Heart left ventricle (tissue), 16 donors: ENCODE results near the gene TDRD6. TPM values are rescaled to one million over a fixed set of nuclear protein-coding genes. Genes with fewer than 3 reads are reported as not detected.

Experiments
- ATAC-seq, 4 donors: fragments of 200-7000 bp; cut with Tn5 transposase; one replicate each; pipeline ENCODE4 v1.9.1; 2020 to 2022; ENCODE audit warnings: moderate library complexity in 4 of 4, mild to moderate bottlenecking in 3 of 4, moderate number of reproducible peaks in 1 of 4
- DNase-seq, 5 donors: peaks; one replicate each; pipeline ENCODE4 v3.0.0-alpha.2; 2020
- H3K27ac ChIP-seq, 12 donors: fragments of 200-600 bp; sonication (generic) in 4 of 12; one replicate each; pipeline versions ENCODE4 v1.5.0 to v1.8.0; 2016 to 2022; ENCODE audit warnings: mild to moderate bottlenecking in 2 of 12
- H3K27me3 ChIP-seq, 9 donors: fragments of 200-600 bp; sonication (generic) in 2 of 9; one replicate each; pipeline versions ENCODE4 v1.5.1 to v1.8.0; 2016 to 2022; ENCODE audit warnings: mild to moderate bottlenecking in 3 of 9
- H3K36me3 ChIP-seq, 9 donors: fragments of 200-600 bp; sonication (generic) in 2 of 9; one replicate each; pipeline versions ENCODE4 v1.5.0 to v1.8.0; 2018 to 2022; ENCODE audit warnings: mild to moderate bottlenecking in 2 of 9
- H3K4me1 ChIP-seq, 12 donors: fragments of 200-600 bp; sonication (generic) in 4 of 12; one replicate each; pipeline versions ENCODE4 v1.5.0 to v1.8.0; 2016 to 2022; ENCODE audit warnings: mild to moderate bottlenecking in 3 of 12
- H3K4me3 ChIP-seq, 12 donors: fragments of 200-600 bp; sonication (generic) in 4 of 12; one replicate each; pipeline versions ENCODE4 v1.5.0 to v1.8.0; 2017 to 2022; ENCODE audit warnings: mild to moderate bottlenecking in 9 of 12, moderate library complexity in 4 of 12
- H3K9me3 ChIP-seq, 12 donors: fragments of 200-600 bp; sonication (generic) in 4 of 12; one replicate each; pipeline versions ENCODE4 v1.5.0 to v1.8.0; 2016 to 2022; ENCODE audit warnings: mild to moderate bottlenecking in 1 of 12
- CTCF ChIP-seq, 12 donors: fragments of 200-600 bp; sonication (generic) in 4 of 12; IDR thresholded peaks; one replicate each; pipeline versions ENCODE4 v1.5.0 to v1.8.0; 2018 to 2022; ENCODE audit warnings: antibody characterized with exemption in 12 of 12, mild to moderate bottlenecking in 5 of 12
- POLR2A ChIP-seq, 2 donors: fragments of 450-650 bp; IDR thresholded peaks; one replicate each; pipeline ENCODE4 v1.6.1; 2017; ENCODE audit warnings: antibody characterized with exemption in 2 of 2, mild to moderate bottlenecking in 2 of 2, moderate library complexity in 2 of 2
- WGBS, 4 donors: extraction: QIAGEN DNeasy Blood & Tissue Kit in 2 of 4; methylation state at CpG; one replicate each; pipeline versions ENCODE4 v1.1.5 to v1.1.7; 2013 to 2018; 5-methylcytosine and 5-hydroxymethylcytosine counted together
- intact Hi-C, 10 donors: fragments of 100-400 bp; cut with DNase I; formaldehyde crosslinking; loops; one replicate each; pipeline versions ENCODE4 v1.11.1 to v1.14.2; 2022
- polyA plus RNA-seq, 2 donors: library from polyadenylated mRNA; stranded (reverse); fragments of 200-250 nt; gene quantifications; one replicate each; pipeline ENCODE4 v1.2.3, GENCODE V29; 2013
- total RNA-seq, 9 donors: library from RNA; depleted of rRNA in 2 of 9; stranded (reverse); fragments of >200 nt in 2 of 9; fragmentation: NEBNext Ultra II Directional in 3 of 9; extraction: Animal tissue kit (Norgen Biotek cat#: 25700) in 3 of 9; gene quantifications; one replicate each; pipeline versions ENCODE4 v1.1.0 to v1.2.4, GENCODE V29; 2016 to 2023
- donor health status: ischemic (EF 13 %, LVEDD 7.1; RV severe dilation, severe dysfunction).
- donor health status: healthy with polysubstance abuse.
- donor health status: DM: no; HTN: yes; CAD: no.
- donor health status: DM: no; HTN: no; CAD: no.
- donor health status: ischemic (EF 25% LVEDD 6.9; RV normal size, moderate dysfunction).
- donor health status: ischemic (EF 25% LVEDD 5.7; RV mildly dilated, moderate dysfunction).
- donor health status: healthy.
- donor health status: DM: yes; HTN: yes; CAD: no.
- donor health status: ischemic (EF 35%, LVEDD 5.7; RV mildly dilated, moderate dysfunction).
- donor health status: nonischemic (EF 11% LVEDD 7.7; RV severe dilation, severe dysfunction).
- donor health status: DM: yes; HTN: yes; CAD: no.
- donor health status: PGD.
- donor health status: ischemic (EF 29% LVEDD 5.4; RV normal size, mild dysfunction).
- donor health status: nonischemic (EF 23%, LVEDD 6.1; RV moderate dilation, normal function).

Gene TDRD6
- total and polyA plus RNA-seq, 11 donors, result 0.08 to 1.5 (median 0.52) TPM

- WGBS, 4 donors, result 83 to 93% (median 86%) methylated on average over 2 of the region's 2 CpGs
- Histone ChIP-seq H3K36me3 (peaks cover 0 to 4% (median 0%) of the 10 kb centered on the region in 9 donors), H3K27ac (no peak overlapping the region), H3K4me3 (no peak overlapping the region), H3K27me3 (no peaks in the 10 kb centered on the region), H3K4me1 (peaks cover 0 to 7% (median 0%) of the 10 kb centered on the region in 12 donors), H3K9me3 (no peaks in the 10 kb centered on the region)
- no peak for TF ChIP-seq POLR2A (IDR thresholded peaks at IDR 0.05)
- TF ChIP-seq CTCF (IDR thresholded peaks at IDR 0.05), result no peak
- no peak for ATAC-seq
- DNase-seq, result no peak
- intact Hi-C loops, result loop anchor here in 6 of 10 donors (5.0 to 10.0 kb wide), 4 partner anchors 68 to 338 kb away; partner anchors contain the start of gene ADGRF1 (in 1 of the 6)
Measured at GRCh38 chr6:46706464-46706863, 18.8 kb downstream of the TDRD6 start.

GRCh38 chr6:46711491-46711890 is 23.8 kb downstream of the TDRD6 start:
- DNase-seq (no peak), ATAC-seq (no peak)
- Histone ChIP-seq H3K36me3 (no peaks in the 10 kb centered on the region), H3K4me1 (peaks cover 0 to 6% (median 0%) of the 10 kb centered on the region in 12 donors), H3K27me3 (no peaks in the 10 kb centered on the region), H3K9me3 (no peaks in the 10 kb centered on the region), H3K27ac (no peak overlapping the region), H3K4me3 (no peak overlapping the region)
- TF ChIP-seq CTCF (IDR thresholded peaks at IDR 0.05), result no peak
- TF ChIP-seq POLR2A (IDR thresholded peaks at IDR 0.05), result no peak
- 85 to 97% (median 91%) methylated on average over 1 of the region's 1 CpG for WGBS, 4 donors
- intact Hi-C loops, result no loop called here

- Histone ChIP-seq H3K36me3 (no peaks in the 10 kb centered on the region), H3K4me1 (peaks cover 0 to 6% (median 0%) of the 10 kb centered on the region in 12 donors), H3K9me3 (no peaks in the 10 kb centered on the region), H3K4me3 (no peak overlapping the region), H3K27me3 (peaks cover 0 to 3% (median 0%) of the 10 kb centered on the region in 9 donors), H3K27ac (peak overlapping the region in 1 of 12 donors; percentile 36)
- DNase-seq (no peak), ATAC-seq (no peak)
- intact Hi-C loops, result no loop called here
- TF ChIP-seq POLR2A (IDR thresholded peaks at IDR 0.05), result no peak
- TF ChIP-seq CTCF (IDR thresholded peaks at IDR 0.05), result no peak
Measured at GRCh38 chr6:46715141-46715540, 27.5 kb downstream of the TDRD6 start.

- Histone ChIP-seq H3K36me3 (no peaks in the 10 kb centered on the region), H3K9me3 (no peaks in the 10 kb centered on the region), H3K4me1 (no peaks in the 10 kb centered on the region), H3K27ac (no peak overlapping the region), H3K4me3 (no peak overlapping the region), H3K27me3 (peaks cover 0 to 6% (median 0%) of the 10 kb centered on the region in 9 donors)
- TF ChIP-seq POLR2A (IDR thresholded peaks at IDR 0.05) (no peak), CTCF (IDR thresholded peaks at IDR 0.05) (no peak)
- 49 to 74% (median 55%) methylated on average over 1 of the region's 1 CpG for WGBS, 4 donors
- intact Hi-C loops, result no loop called here
- DNase-seq (no peak), ATAC-seq (no peak)
Measured at GRCh38 chr6:46719099-46719498, 31.4 kb downstream of the TDRD6 start.
